CD4-positive, CD25-positive, alpha-beta regulatory T cell (primary cell): ENCODE results near the gene NBEAL1. TPM values are rescaled to one million over a fixed set of nuclear protein-coding genes. Genes with fewer than 3 reads are reported as not detected.
"Not testable (repeated sequence)": the region's sequence is repeated elsewhere in the genome, so short reads cannot be mapped to it uniquely, and the experiment has no call there.

Experiments used
- ATAC-seq, 2 donors: fragments of 150-1000 bp; cut with Tn5 transposase; one replicate each; pipeline ENCODE4 v1.10.0; 2021; ENCODE audit warnings: low read depth in 2 of 2, moderate number of reproducible peaks in 2 of 2, moderate library complexity in 1 of 2
- DNase-seq, 3 donors: peaks; one replicate each; pipeline versions ENCODE4 v3.0.0 to v3.0.0-alpha.2; 2012 to 2022; ENCODE audit warnings: mixed read lengths in 1 of 3
- H3K27ac ChIP-seq: one replicate; pipeline ENCODE4 v1.7.0; 2013; ENCODE audit warnings: mild to moderate bottlenecking, low read length; ENCODE audit not compliant: insufficient read depth, poor library complexity, severe bottlenecking
- H3K27me3 ChIP-seq: one replicate; pipeline ENCODE4 v1.7.0; 2013; ENCODE audit warnings: low read length; ENCODE audit not compliant: control insufficient read depth, insufficient read depth
- H3K36me3 ChIP-seq: one replicate; pipeline ENCODE4 v1.7.0; 2013; ENCODE audit warnings: mild to moderate bottlenecking, low read length, moderate library complexity; ENCODE audit not compliant: control insufficient read depth, insufficient read depth
- H3K4me1 ChIP-seq: 2 replicates; pipeline ENCODE4 v1.7.0; 2013; ENCODE audit warnings: mild to moderate bottlenecking, low read length; ENCODE audit not compliant: insufficient read depth, control insufficient read depth, poor library complexity, severe bottlenecking
- H3K4me3 ChIP-seq: one replicate; pipeline ENCODE4 v1.7.0; 2013; ENCODE audit warnings: low read depth, mild to moderate bottlenecking, low read length, moderate library complexity
- H3K9me3 ChIP-seq, 2 experiments: 1 replicate in 1 of 2; 2 replicates in 1 of 2; pipeline ENCODE4 v1.7.0; 2013; ENCODE audit warnings: low read length in 2 of 2, mild to moderate bottlenecking in 1 of 2, moderate library complexity in 1 of 2; ENCODE audit not compliant: control insufficient read depth in 2 of 2
- H3K27ac Mint-ChIP-seq, 3 donors: one replicate each; pipeline ENCODE4 v1.8.0; 2020 to 2022; ENCODE audit warnings: mild to moderate bottlenecking in 3 of 3, mixed read lengths in 3 of 3, moderate library complexity in 2 of 3
- H3K27me3 Mint-ChIP-seq: one replicate; pipeline ENCODE4 v1.8.0; 2022; ENCODE audit warnings: mild to moderate bottlenecking, mixed read lengths
- H3K36me3 Mint-ChIP-seq: one replicate; pipeline ENCODE4 v1.8.0; 2020; ENCODE audit warnings: mixed read lengths
- H3K4me1 Mint-ChIP-seq, 4 donors: one replicate each; pipeline ENCODE4 v1.8.0; 2020 to 2022; ENCODE audit warnings: mixed read lengths in 4 of 4, mild to moderate bottlenecking in 1 of 4
- H3K4me3 Mint-ChIP-seq, 4 donors: one replicate each; pipeline ENCODE4 v1.8.0; 2020 to 2022; ENCODE audit warnings: mild to moderate bottlenecking in 4 of 4, mixed read lengths in 4 of 4, moderate library complexity in 3 of 4
- H3K9me3 Mint-ChIP-seq, 7 donors: one replicate each; pipeline ENCODE4 v1.8.0; 2020 to 2022; ENCODE audit warnings: mixed read lengths in 7 of 7, mild to moderate bottlenecking in 3 of 7, moderate library complexity in 2 of 7
- polyA plus RNA-seq, 4 donors: library from polyadenylated mRNA; unstranded; fragments of 300-500 nt; fragmentation: Illumina TruSeq; gene quantifications; one replicate each; pipeline ENCODE4 v1.2.3, GENCODE V29; 2021
- total RNA-seq: library from RNA; stranded (reverse); gene quantifications from one replicate; pipeline ENCODE4 v1.2.3, GENCODE V29; 2022

NBEAL1 gene
- total and polyA plus RNA-seq, 5 donors from 2014 or later = 6.0 to 18.3 (median 6.5) TPM

GRCh38 chr2:203195331-203196036, 180.8 kb downstream of the NBEAL1 start:
- Histone ChIP-seq H3K4me1 (no peaks in the 10 kb centered on the region), H3K4me3 (no peak overlapping the region), H3K27ac (no peak overlapping the region), H3K27me3 (no peaks in the 10 kb centered on the region), H3K36me3 (peaks cover under 1% of the 10 kb centered on the region), H3K9me3 (no peaks in the 10 kb centered on the region)
- DNase-seq (no peak), ATAC-seq (no peak)
- H3K4me1 Mint-ChIP-seq = no peaks in the 10 kb centered on the region
- no peaks in the 10 kb centered on the region for H3K9me3 Mint-ChIP-seq
- H3K27ac Mint-ChIP-seq = no peak overlapping the region
- no peaks in the 10 kb centered on the region for H3K27me3 Mint-ChIP-seq
- H3K4me3 Mint-ChIP-seq = no peak overlapping the region
- peaks cover 2% of the 10 kb centered on the region for H3K36me3 Mint-ChIP-seq

GRCh38 chr2:203200866-203201265, 186.2 kb downstream of the NBEAL1 start:
- peaks cover 0 to 5% (median 0%) of the 10 kb centered on the region in 4 donors for H3K4me1 Mint-ChIP-seq
- no peak overlapping the region for H3K4me3 Mint-ChIP-seq
- no peak overlapping the region for H3K27ac Mint-ChIP-seq
- no peaks in the 10 kb centered on the region for H3K27me3 Mint-ChIP-seq
- H3K4me3 ChIP-seq = no peak overlapping the region
- peaks cover 0 to 3% (median 0%) of the 10 kb centered on the region in 7 donors for H3K9me3 Mint-ChIP-seq
- H3K27ac ChIP-seq = no peak overlapping the region
- DNase-seq = no peak
- no peaks in the 10 kb centered on the region for H3K27me3 ChIP-seq
- H3K36me3 ChIP-seq = no peaks in the 10 kb centered on the region
- peaks cover 7% of the 10 kb centered on the region for H3K36me3 Mint-ChIP-seq
- H3K9me3 ChIP-seq = no peaks in the 10 kb centered on the region
- no peak for ATAC-seq
- no peaks in the 10 kb centered on the region for H3K4me1 ChIP-seq

GRCh38 chr2:203201426-203201825, 186.8 kb downstream of the NBEAL1 start:
- Mint-ChIP-seq H3K27ac (no peak overlapping the region), H3K9me3 (peaks cover 0 to 3% (median 0%) of the 10 kb centered on the region in 7 donors), H3K27me3 (no peaks in the 10 kb centered on the region), H3K36me3 (peaks cover 10% of the 10 kb centered on the region), H3K4me1 (peaks cover 0 to 6% (median 0%) of the 10 kb centered on the region in 4 donors), H3K4me3 (no peak overlapping the region)
- no peak overlapping the region for H3K27ac ChIP-seq
- no peak overlapping the region for H3K4me3 ChIP-seq
- no peaks in the 10 kb centered on the region for H3K27me3 ChIP-seq
- ATAC-seq = no peak
- H3K36me3 ChIP-seq = no peaks in the 10 kb centered on the region
- H3K9me3 ChIP-seq = no peaks in the 10 kb centered on the region
- H3K4me1 ChIP-seq = no peaks in the 10 kb centered on the region
- no peak for DNase-seq

GRCh38 chr2:203209538-203209937, 194.9 kb downstream of the NBEAL1 start:
- Histone ChIP-seq H3K4me1 (peaks cover 20% of the 10 kb centered on the region), H3K27me3 (no peaks in the 10 kb centered on the region), H3K9me3 (no peaks in the 10 kb centered on the region), H3K36me3 (peaks cover 2% of the 10 kb centered on the region), H3K27ac (no peak overlapping the region), H3K4me3 (peak overlapping the region; percentile 88)
- ATAC-seq (no peak), DNase-seq (no peak)
- H3K4me3 Mint-ChIP-seq = peak overlapping the region in 3 of 4 donors; percentile 13 to 88 (median 64)
- peaks cover 10 to 31% (median 19%) of the 10 kb centered on the region in 4 donors for H3K4me1 Mint-ChIP-seq
- H3K27me3 Mint-ChIP-seq = no peaks in the 10 kb centered on the region
- H3K9me3 Mint-ChIP-seq = peaks cover 0 to 3% (median 0%) of the 10 kb centered on the region in 7 donors
- H3K27ac Mint-ChIP-seq = no peak overlapping the region
- peaks cover 18% of the 10 kb centered on the region for H3K36me3 Mint-ChIP-seq

GRCh38 chr2:203225423-203226039, 210.9 kb downstream of the NBEAL1 start:
- Mint-ChIP-seq H3K27ac (no peak overlapping the region), H3K4me3 (no peak overlapping the region), H3K9me3 (peaks cover 0 to 3% (median 0%) of the 10 kb centered on the region in 7 donors), H3K27me3 (no peaks in the 10 kb centered on the region), H3K4me1 (no peaks in the 10 kb centered on the region), H3K36me3 (no peaks in the 10 kb centered on the region)
- Histone ChIP-seq H3K4me1 (no peaks in the 10 kb centered on the region), H3K4me3 (no peak overlapping the region), H3K36me3 (no peaks in the 10 kb centered on the region), H3K27ac (no peak overlapping the region), H3K9me3 (no peaks in the 10 kb centered on the region), H3K27me3 (no peaks in the 10 kb centered on the region)
- ATAC-seq (peak; percentile 74 to 80), DNase-seq (peak; percentile 8 to 54 (median 44))

- not testable (repeated sequence) for H3K27me3 ChIP-seq, H3K36me3 Mint-ChIP-seq, H3K4me1 ChIP-seq, ATAC-seq, H3K4me1 Mint-ChIP-seq, H3K9me3 Mint-ChIP-seq, H3K4me3 ChIP-seq, H3K27ac ChIP-seq, H3K27me3 Mint-ChIP-seq, H3K27ac Mint-ChIP-seq, H3K36me3 ChIP-seq, H3K9me3 ChIP-seq, H3K4me3 Mint-ChIP-seq, DNase-seq
Observed at GRCh38 chr2:203229674-203230073, 215.0 kb downstream of the NBEAL1 start.

- Mint-ChIP-seq H3K9me3 (peaks cover 0 to 1% (median 0%) of the 10 kb centered on the region in 7 donors), H3K27me3 (peaks cover 5% of the 10 kb centered on the region), H3K27ac (peak overlapping the region; percentile 83 to 100 (median 99)), H3K36me3 (peaks cover 11% of the 10 kb centered on the region), H3K4me1 (peaks cover 15 to 40% (median 27%) of the 10 kb centered on the region in 4 donors), H3K4me3 (peak overlapping the region; percentile 96 to 100 (median 98))
- H3K4me1 ChIP-seq = peaks cover 18% of the 10 kb centered on the region
- H3K36me3 ChIP-seq = peaks cover 2% of the 10 kb centered on the region
- ATAC-seq (no peak), DNase-seq (peak in 2 of 3 donors; percentile 6 to 32)
- H3K27ac ChIP-seq = peak overlapping the region; percentile 98
- no peaks in the 10 kb centered on the region for H3K27me3 ChIP-seq
- no peaks in the 10 kb centered on the region for H3K9me3 ChIP-seq
- peak overlapping the region; percentile 49 for H3K4me3 ChIP-seq
Observed at GRCh38 chr2:203237346-203238238, 222.9 kb downstream of the NBEAL1 start.
